AG04449 (cell line): ENCODE data around the gene DPY19L1.
"Not testable (repeated sequence)": the region's sequence is repeated elsewhere in the genome, so short reads cannot be mapped to it uniquely, and the experiment has no call there.

Source experiments
- CTCF ChIA-PET: fragments of 350-600 bp; formaldehyde crosslinking; extraction: SDS; loops from one replicate; lab custom pipeline; 2021; ENCODE audit warnings: antibody characterized with exemption; lab: Yijun Ruan, JAX
- POLR2A ChIA-PET: fragments of 400-600, 350-600 bp; formaldehyde crosslinking; extraction: SDS; loops from one replicate; lab custom pipeline; 2020; ENCODE audit warnings: antibody characterized with exemption, inconsistent platforms; lab: Yijun Ruan, JAX
- DNase-seq: peaks from one replicate; pipeline ENCODE4 v3.0.0-alpha.2; 2010; ENCODE audit warnings: low read depth, low spot score
- H3K4me3 ChIP-seq: 2 replicates; pipeline ENCODE4 v1.5.1; 2011; ENCODE audit warnings: low read depth, mild to moderate bottlenecking, control low read depth, low read length
- CTCF ChIP-seq: IDR thresholded peaks from one replicate; pipeline ENCODE4 v1.5.1; 2011; ENCODE audit warnings: mild to moderate bottlenecking, moderate library complexity, low read length, control low read depth, inconsistent platforms; ENCODE audit not compliant: insufficient read depth; ENCODE audit errors: missing control alignments

The DPY19L1 gene

GRCh38 chr7:34995757-34996156 lies 41.5 kb downstream of the DPY19L1 start:
- ChIA-PET CTCF (no interaction called here), POLR2A (no interaction called here)
- no peak for DNase-seq
- no peak for TF ChIP-seq CTCF
- H3K4me3 ChIP-seq: no peak overlapping the region

- H3K4me3 ChIP-seq: peak overlapping the region; percentile 32
- ChIA-PET POLR2A (no interaction called here), CTCF (interaction anchor here (0.7 kb wide), 1 partner anchor 335 kb away, joined by 3 read pairs; no protein-coding TSS in a partner anchor)
- no peak for TF ChIP-seq CTCF
- no peak for DNase-seq
Measured at GRCh38 chr7:34991938-34992840, 45.1 kb downstream of the DPY19L1 start.

GRCh38 chr7:34988442-34989125 lies 48.7 kb downstream of the DPY19L1 start:
- H3K4me3 ChIP-seq, DNase-seq, CTCF ChIA-PET: not testable (repeated sequence)
- POLR2A ChIA-PET: interaction anchor here (0.7 kb wide), 1 partner anchor 1315 kb away, joined by 3 read pairs; no protein-coding TSS in a partner anchor

GRCh38 chr7:34985155-34985554 lies 52.1 kb downstream of the DPY19L1 start:
- H3K4me3 ChIP-seq, DNase-seq, CTCF ChIA-PET, POLR2A ChIA-PET: not testable (repeated sequence)

GRCh38 chr7:34984140-34984539 lies 53.1 kb downstream of the DPY19L1 start:
- CTCF ChIA-PET, POLR2A ChIA-PET, DNase-seq, H3K4me3 ChIP-seq: not testable (repeated sequence)

GRCh38 chr7:34982371-34983019 lies 54.8 kb downstream of the DPY19L1 start:
- ChIA-PET CTCF (no interaction called here), POLR2A (no interaction called here)
- H3K4me3 ChIP-seq: no peak overlapping the region
- no peak for TF ChIP-seq CTCF
- DNase-seq: no peak

- POLR2A ChIA-PET, H3K4me3 ChIP-seq, CTCF ChIA-PET, DNase-seq: not testable (repeated sequence)
Measured at GRCh38 chr7:34979124-34979523, 58.2 kb downstream of the DPY19L1 start.

GRCh38 chr7:34973400-34973760 lies 63.9 kb downstream of the DPY19L1 start:
- CTCF ChIA-PET: no interaction called here
- H3K4me3 ChIP-seq: no peak overlapping the region
- no peak for DNase-seq
- POLR2A ChIA-PET: no interaction called here
- TF ChIP-seq CTCF: no peak

GRCh38 chr7:34972739-34973399 lies 64.4 kb downstream of the DPY19L1 start:
- CTCF ChIA-PET, DNase-seq, POLR2A ChIA-PET, H3K4me3 ChIP-seq: not testable (repeated sequence)

- DNase-seq, H3K4me3 ChIP-seq, POLR2A ChIA-PET: not testable (repeated sequence)
- CTCF ChIA-PET: interaction anchor here (0.6 kb wide), 1 partner anchor 1353 kb away, joined by 3 read pairs; no protein-coding TSS in a partner anchor
Measured at GRCh38 chr7:34967818-34968217, 69.5 kb downstream of the DPY19L1 start.

- POLR2A ChIA-PET, H3K4me3 ChIP-seq, DNase-seq, CTCF ChIA-PET: not testable (repeated sequence)
Measured at GRCh38 chr7:34966504-34966903, 70.8 kb downstream of the DPY19L1 start.
